GM13977 (cell line): ENCODE data around the gene TEKT5.

ENCODE experiments used
- DNase-seq: peaks from one replicate; pipeline ENCODE4 v3.0.0; 2012; ENCODE audit warnings: low spot score
- CTCF ChIP-seq: IDR thresholded peaks from 2 replicates; pipeline ENCODE4 v1.5.1; 2012; ENCODE audit warnings: mild to moderate bottlenecking, control low read depth; ENCODE audit not compliant: insufficient read depth; ENCODE audit errors: extremely low read depth, missing control alignments
- in situ Hi-C: fragments of 300-500 bp; cut with MboI; formaldehyde crosslinking; loops from one replicate; pipeline ENCODE4 v1.12.0; 2022; ENCODE audit warnings: low sequenced_read_pairs, low pct_unique_long_range_greater_than_20kb, mixed read lengths, inconsistent platforms; ENCODE audit not compliant: unreplicated experiment

The TEKT5 gene

GRCh38 chr16:10601444-10602408, 93.0 kb downstream of the TEKT5 start:
- in situ Hi-C loops, result no loop called here
- no peak for TF ChIP-seq CTCF
- no peak for DNase-seq

- in situ Hi-C loops, result no loop called here
- no peak for TF ChIP-seq CTCF
- peak; percentile 58 for DNase-seq
Observed at GRCh38 chr16:10600782-10601443, 93.8 kb downstream of the TEKT5 start.

- no peak for TF ChIP-seq CTCF
- in situ Hi-C loops, result no loop called here
- DNase-seq, result peak; percentile 51
Observed at GRCh38 chr16:10599626-10600025, 95.1 kb downstream of the TEKT5 start.

GRCh38 chr16:10598157-10598556, 96.6 kb downstream of the TEKT5 start:
- no peak for DNase-seq
- in situ Hi-C loops, result no loop called here
- no peak for TF ChIP-seq CTCF

- in situ Hi-C loops, result no loop called here
- TF ChIP-seq CTCF, result peak; percentile 31
- peak; percentile 61 for DNase-seq
Observed at GRCh38 chr16:10597187-10597601, 97.5 kb downstream of the TEKT5 start.

GRCh38 chr16:10594312-10594950, 100.3 kb downstream of the TEKT5 start:
- in situ Hi-C loops, result no loop called here
- DNase-seq, result no peak
- TF ChIP-seq CTCF, result no peak
